OCI-LY7 (cell line): Measurements from ENCODE around the gene SPAG16. TPM values are rescaled to one million over a fixed set of nuclear protein-coding genes. Genes with fewer than 3 reads are reported as not detected.

Source experiments
- BruUV-seq: library from RNA; stranded (reverse); fragments of 400-500 nt; replicated peaks from 2 replicates; lab custom pipeline; 2021; lab: Mats Ljungman, UMichigan
- CTCF ChIA-PET: fragments of 300-600 bp; sonication (Branson Sonifier 250); formaldehyde crosslinking; loops from one replicate; lab custom pipeline; 2022; ENCODE audit warnings: antibody characterized with exemption; ENCODE audit not compliant: unreplicated experiment; lab: Charles Lee
- POLR2A ChIA-PET: fragments of 300-600 bp; sonication (Branson Sonifier 250); formaldehyde crosslinking; loops from one replicate; lab custom pipeline; 2022; ENCODE audit warnings: antibody characterized with exemption; lab: Charles Lee
- DNase-seq: peaks from one replicate; pipeline ENCODE4 v3.0.0-alpha.2; 2015; ENCODE audit warnings: low spot score
- H2AFZ ChIP-seq: fragments of 200-600 bp; sonication (generic), shearing (Covaris generic); 2 replicates; pipeline ENCODE4 v1.6.1; 2014; ENCODE audit warnings: mild to moderate bottlenecking, antibody characterized with exemption, low read length, moderate library complexity
- H3K27ac ChIP-seq: fragments of 200-600 bp; sonication (generic); 2 replicates; pipeline ENCODE4 v1.5.1; 2014; ENCODE audit warnings: mixed run types, low read depth, mild to moderate bottlenecking, moderate library complexity, low read length, inconsistent platforms; ENCODE audit not compliant: poor library complexity, severe bottlenecking
- H3K36me3 ChIP-seq: fragments of 200-600 bp; sonication (generic); 2 replicates; pipeline ENCODE4 v1.6.1; 2014; ENCODE audit warnings: mild to moderate bottlenecking, antibody characterized with exemption, low read length, moderate library complexity, mixed read lengths; ENCODE audit not compliant: insufficient read depth
- H3K4me1 ChIP-seq: fragments of 200-600 bp; sonication (generic); 2 replicates; pipeline ENCODE4 v1.5.1; 2014; ENCODE audit warnings: mild to moderate bottlenecking, low read length; ENCODE audit not compliant: insufficient read depth, poor library complexity, severe bottlenecking
- H3K4me2 ChIP-seq: fragments of 200-600 bp; sonication (generic); 2 replicates; pipeline ENCODE4 v1.6.1; 2014; ENCODE audit warnings: mild to moderate bottlenecking, low read length
- H3K4me3 ChIP-seq: fragments of 200-600 bp; sonication (generic); 2 replicates; pipeline ENCODE4 v1.5.1; 2014; ENCODE audit warnings: mild to moderate bottlenecking, low read depth, low read length; ENCODE audit not compliant: poor library complexity, severe bottlenecking
- H3K79me2 ChIP-seq: fragments of 200-600 bp; sonication (generic); 2 replicates; pipeline ENCODE4 v1.6.1; 2016; ENCODE audit warnings: low read depth, mild to moderate bottlenecking, low read length, moderate library complexity, mixed read lengths; ENCODE audit not compliant: insufficient read depth
- H3K9me2 ChIP-seq: fragments of 200-600 bp; sonication (generic); 2 replicates; pipeline ENCODE4 v1.6.1; 2016; ENCODE audit warnings: mild to moderate bottlenecking, low read length, mixed read lengths; ENCODE audit not compliant: insufficient read depth
- H3K9me3 ChIP-seq: fragments of 200-600 bp; sonication (generic); 2 replicates; pipeline ENCODE4 v1.6.1; 2014; ENCODE audit warnings: mild to moderate bottlenecking, mixed run types, low read length, mixed read lengths
- H4K20me1 ChIP-seq: fragments of 200-600 bp; sonication (generic); 2 replicates; pipeline ENCODE4 v1.6.1; 2014; ENCODE audit warnings: mild to moderate bottlenecking, antibody characterized with exemption, low read length, moderate library complexity, mixed read lengths; ENCODE audit not compliant: insufficient read depth
- CTCF ChIP-seq: fragments of 200-600 bp; sonication (generic); conservative IDR thresholded peaks from 2 replicates; pipeline ENCODE4 v1.5.1; 2014; ENCODE audit warnings: mild to moderate bottlenecking, antibody characterized with exemption, low read length, moderate library complexity, mixed read lengths
- EZH2phosphoT487 ChIP-seq: fragments of 200-600 bp; sonication (generic); IDR thresholded peaks from 2 replicates; pipeline ENCODE4 v1.6.1; 2018; ENCODE audit warnings: low read depth, borderline replicate concordance, mild to moderate bottlenecking, mixed run types, antibody characterized with exemption, low read length, moderate library complexity, mixed read lengths
- intact Hi-C: fragments of 100-400 bp; cut with micrococcal nuclease; formaldehyde crosslinking; loops from one replicate; pipeline ENCODE4 v1.10.0; 2022; ENCODE audit not compliant: unreplicated experiment
- total RNA-seq, 2 experiments: library from RNA; depleted of rRNA in 1 of 2; stranded (reverse); fragments of >200 nt in 1 of 2; shearing (Covaris generic) in 1 of 2; gene quantifications; 2 replicates each; pipeline ENCODE4 v1.2.3, GENCODE V29; 2014 to 2022

The SPAG16 gene
- total RNA-seq, 2 experiments from 2014 or later, result 22.1 to 24.2 TPM

GRCh38 chr2:213290501-213290900 lies 6.2 kb downstream of the SPAG16 start:
- Histone ChIP-seq H3K4me1 (peaks cover 4% of the 10 kb centered on the region), H3K9me3 (no peaks in the 10 kb centered on the region), H2AFZ (no peak overlapping the region), H3K79me2 (no peaks in the 10 kb centered on the region; the same call in 1 of the 2 replicates), H3K36me3 (no peaks in the 10 kb centered on the region; the same call in 1 of the 2 replicates), H4K20me1 (no peaks in the 10 kb centered on the region), H3K4me3 (no peak overlapping the region), H3K27ac (no peak overlapping the region), H3K4me2 (no peak overlapping the region), H3K9me2 (no peaks in the 10 kb centered on the region)
- POLR2A ChIA-PET, result interaction anchor here (0.6 to 1.6 kb wide), 4 partner anchors 11 to 541 kb away, joined by 3 to 8 read pairs (median 4); no protein-coding TSS in a partner anchor
- DNase-seq, result no peak
- CTCF ChIA-PET, result no interaction called here
- BruUV-seq, result no TSS peak
- intact Hi-C loops, result no loop called here
- TF ChIP-seq EZH2phosphoT487 (no peak), CTCF (no peak)

GRCh38 chr2:213296270-213296669 lies 12.0 kb downstream of the SPAG16 start:
- no TSS peak for BruUV-seq
- Histone ChIP-seq H2AFZ (no peak overlapping the region), H3K9me2 (no peaks in the 10 kb centered on the region), H3K9me3 (no peaks in the 10 kb centered on the region), H3K36me3 (peaks cover 10% of the 10 kb centered on the region; the same call in 1 of the 2 replicates), H3K27ac (no peak overlapping the region), H3K4me2 (no peak overlapping the region), H4K20me1 (no peaks in the 10 kb centered on the region), H3K4me1 (no peaks in the 10 kb centered on the region), H3K79me2 (no peaks in the 10 kb centered on the region), H3K4me3 (no peak overlapping the region)
- intact Hi-C loops, result no loop called here
- ChIA-PET CTCF (no interaction called here), POLR2A (interaction anchor here (1.0 to 3.7 kb wide), 3 partner anchors 9 to 18 kb away, joined by 3 to 24 read pairs (median 4); partner anchors contain the start of gene SPAG16)
- DNase-seq, result no peak
- no peak for TF ChIP-seq EZH2phosphoT487
- no peak for TF ChIP-seq CTCF

- CTCF ChIA-PET, result no interaction called here
- no peaks in the 10 kb centered on the region for H3K4me1 ChIP-seq
- peaks cover 24% of the 10 kb centered on the region for H3K9me3 ChIP-seq
- POLR2A ChIA-PET, result no interaction called here
- no peaks in the 10 kb centered on the region for H3K9me2 ChIP-seq
- H3K27ac ChIP-seq, result no peak overlapping the region
- no peak for TF ChIP-seq EZH2phosphoT487
- TF ChIP-seq CTCF, result no peak
- H3K79me2 ChIP-seq, result no peaks in the 10 kb centered on the region
- peaks cover 24% of the 10 kb centered on the region for H3K36me3 ChIP-seq
- H3K4me3 ChIP-seq, result no peak overlapping the region
- no peak overlapping the region for H3K4me2 ChIP-seq
- intact Hi-C loops, result no loop called here
- H2AFZ ChIP-seq, result no peak overlapping the region
- no peak for DNase-seq
- BruUV-seq, result no TSS peak
- no peaks in the 10 kb centered on the region for H4K20me1 ChIP-seq
Measured at GRCh38 chr2:213306316-213306942, 22.2 kb downstream of the SPAG16 start.
